GM18867 (cell line): Measurements from ENCODE around the gene ATP1A3.

ENCODE experiments used
- ATAC-seq: cut with Tn5 transposase; IDR thresholded peaks from one replicate; pipeline ENCODE4 v1.9.1; 2021; ENCODE audit warnings: mild to moderate bottlenecking, moderate library complexity; ENCODE audit not compliant: unreplicated experiment

Gene ATP1A3

DNA sequence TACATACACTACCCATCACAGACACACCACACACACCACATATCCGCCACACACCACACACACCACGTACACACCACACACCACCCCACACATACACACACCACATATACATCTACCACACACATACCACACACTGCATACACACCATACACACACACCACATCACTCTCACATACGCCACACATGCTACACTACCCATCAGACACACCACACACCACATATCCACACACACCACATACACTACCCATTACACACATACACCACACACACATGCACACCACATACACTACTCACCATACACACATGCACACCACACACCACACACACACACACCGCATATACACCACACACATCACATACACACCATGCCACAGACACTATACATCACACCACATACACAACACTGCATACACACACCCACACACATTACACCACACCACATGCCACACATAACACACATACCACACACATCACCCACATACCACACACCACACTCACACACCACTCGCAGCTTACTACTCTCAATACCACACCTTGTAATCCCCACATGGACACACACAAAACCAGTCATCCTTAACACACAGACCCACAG, 75.3 kb downstream of the ATP1A3 start:
- ATAC-seq, result no peak

DNA sequence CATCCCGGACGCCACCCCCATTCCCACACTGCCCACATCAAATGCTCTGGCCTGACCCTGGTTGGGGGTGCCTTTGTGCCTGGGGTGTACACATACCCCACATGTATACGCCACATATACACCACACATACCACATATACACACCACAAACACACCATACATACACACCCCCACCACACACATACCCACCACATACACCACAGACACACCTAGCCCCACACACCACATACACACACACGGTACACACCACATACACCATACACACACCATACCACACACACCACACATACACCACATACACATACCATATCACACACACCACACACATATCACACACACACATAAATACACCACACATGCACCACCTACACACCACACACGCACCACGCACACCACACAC, 75.9 kb downstream of the ATP1A3 start:
- no peak for ATAC-seq

DNA sequence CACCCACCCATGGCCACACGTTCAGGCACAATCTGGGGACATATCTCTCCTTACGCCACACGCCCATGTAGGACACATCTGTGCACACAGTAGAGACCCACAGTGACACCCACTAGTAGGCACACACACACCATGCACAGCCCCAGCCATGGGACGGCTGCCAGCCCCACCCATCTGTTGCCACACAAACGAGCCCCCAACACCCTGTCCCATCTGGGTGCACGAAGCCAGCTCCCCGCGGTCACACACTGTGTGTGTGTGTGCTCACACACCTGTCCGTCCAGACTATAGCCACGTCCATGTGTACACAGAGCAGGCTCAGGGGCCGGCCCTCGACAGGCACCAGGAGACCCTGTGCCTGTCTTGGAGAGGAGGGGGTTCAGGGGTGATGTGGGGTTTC, 76.4 kb downstream of the ATP1A3 start:
- no peak for ATAC-seq
